ENCODE measurements around the gene ADGRG6. TPM values are rescaled to one million over a fixed set of nuclear protein-coding genes. Genes with fewer than 3 reads are reported as not detected.

ADGRG6 gene
- total and polyA plus RNA-seq, 2 donors (not counting 3 experiments of a cell fraction or from before 2014, with no cell fraction given) = 99.3 to 166 TPM

DNA sequence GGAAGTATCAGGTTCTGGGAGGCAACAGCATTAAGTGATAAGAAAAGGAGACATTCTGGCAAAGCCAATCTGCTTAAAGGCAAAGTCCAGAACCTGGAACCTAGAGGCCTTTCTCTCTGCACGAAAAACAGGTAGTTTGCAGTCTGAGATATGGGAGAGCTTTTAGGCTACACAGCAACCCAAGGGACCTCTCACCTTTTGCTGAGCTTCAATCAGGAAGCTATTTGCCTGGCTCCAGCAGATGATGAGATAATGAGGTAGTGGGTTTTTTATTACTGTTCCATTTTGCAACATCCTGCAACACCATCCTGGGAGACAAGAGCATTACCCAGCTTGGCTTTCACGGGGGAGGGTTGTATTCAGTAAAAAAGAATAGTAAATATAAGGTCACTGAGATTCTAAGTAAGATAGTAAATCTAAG, 143.1 kb downstream of the ADGRG6 start:
- FAIRE-seq (no peak), DNase-seq (ENCODE audit: low read depth, low spot score) (no peak)
- TF ChIP-seq MYC (IDR thresholded peaks at IDR 0.05; ENCODE audit: low read depth, low read length) (no peak), JUN (IDR thresholded peaks at IDR 0.05; ENCODE audit: borderline replicate concordance, insufficient read depth, insufficient read length, low read depth) (no peak), GATA2 (IDR thresholded peaks at IDR 0.05; ENCODE audit: insufficient read depth, insufficient read length, low read depth, low read length) (no peak)
- TF ChIP-seq, protein P1, sequence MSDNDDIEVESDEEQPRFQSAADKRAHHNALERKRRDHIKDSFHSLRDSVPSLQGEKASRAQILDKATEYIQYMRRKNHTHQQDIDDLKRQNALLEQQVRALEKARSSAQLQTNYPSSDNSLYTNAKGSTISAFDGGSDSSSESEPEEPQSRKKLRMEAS (IDR thresholded peaks at IDR 0.05; ENCODE audit: insufficient read depth, insufficient read length) = no peak
- BruUV-seq (replicated peaks) = no TSS peak
- H3K9me3 ChIP-seq (replicated peaks; ENCODE audit: control insufficient read depth, insufficient read depth, low read length) = no peaks in the 10 kb centered on the region
- no peaks in the 10 kb centered on the region for H3K4me1 ChIP-seq (ENCODE audit: control insufficient read depth, extremely low read depth, insufficient read depth, low read length)
- ChIA-PET CTCF (interaction anchor here (1.0 to 1.5 kb wide), 4 partner anchors 8 to 289 kb away, joined by 3 to 4 read pairs (median 3); no protein-coding TSS in a partner anchor), POLR2A (no interaction called here)
- H3K9ac ChIP-seq (replicated peaks; ENCODE audit: extremely low read depth, insufficient read depth, low read length) = no peak overlapping the region
- H3K4me2 ChIP-seq (ENCODE audit: insufficient read depth, low read length) = no peak overlapping the region
- H2AFZ ChIP-seq (ENCODE audit: low read depth, low read length) = no peak overlapping the region
- H4K20me1 ChIP-seq (replicated peaks; ENCODE audit: control insufficient read depth, extremely low read depth, insufficient read depth, low read length) = no peaks in the 10 kb centered on the region
- dilution Hi-C loops (cut with MboI; ENCODE audit: extremely low pct_ligation_motif_present, low sequenced_read_pairs) = no loop called here
- no peaks in the 10 kb centered on the region for H3K9me1 ChIP-seq (replicated peaks; ENCODE audit: control insufficient read depth, extremely low read depth, insufficient read depth, low read length)
- H3K79me2 ChIP-seq (ENCODE audit: control insufficient read depth, insufficient read depth, low read length) = no peaks in the 10 kb centered on the region
- H3K27me3 ChIP-seq (ENCODE audit: control insufficient read depth in 2 of 2, insufficient read depth in 2 of 2, low read length in 2 of 2) = no peaks in the 10 kb centered on the region
- H3K36me3 ChIP-seq (ENCODE audit: control insufficient read depth in 2 of 2, extremely low read depth in 1 of 2, insufficient read depth in 2 of 2, low read length in 2 of 2) = peaks cover 9 to 28% of the 10 kb centered on the region in 2 experiments
- H3K27ac ChIP-seq (ENCODE audit: insufficient read depth, low read depth, low read length) = no peak overlapping the region
- no peak overlapping the region for H3K4me3 ChIP-seq (replicated peaks in 1 of 3; ENCODE audit: insufficient read depth in 1 of 3, low read depth in 1 of 3, low read length in 3 of 3)
- intact Hi-C loops (cut with micrococcal nuclease) = no loop called here

DNA sequence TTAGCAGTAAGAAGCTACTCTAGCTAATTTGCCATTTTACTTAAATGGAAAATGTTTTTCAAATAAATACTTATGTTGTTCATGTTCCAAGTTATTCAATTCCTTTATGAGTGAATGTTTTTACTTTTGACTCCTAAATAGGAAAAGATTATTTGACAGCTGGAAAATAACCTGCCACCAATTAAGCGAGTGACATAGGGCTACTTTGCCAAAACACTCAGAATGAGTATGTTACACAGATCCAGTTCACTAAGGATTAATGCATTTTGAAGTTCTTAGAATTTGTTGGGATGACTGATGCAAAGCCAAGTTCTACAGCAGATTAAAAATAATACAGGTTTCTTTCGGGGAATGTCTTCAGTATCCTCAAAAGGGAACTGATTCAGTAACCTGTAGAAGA, 144.4 kb downstream of the ADGRG6 start:
- TF ChIP-seq GATA2 (IDR thresholded peaks at IDR 0.05; ENCODE audit: insufficient read depth, insufficient read length, low read depth, low read length) (no peak), FOS (IDR thresholded peaks at IDR 0.05; ENCODE audit: borderline replicate concordance, insufficient read depth, low read length) (no peak), MYC (IDR thresholded peaks at IDR 0.05; ENCODE audit: low read depth, low read length) (no peak), JUN (IDR thresholded peaks at IDR 0.05; ENCODE audit: borderline replicate concordance, insufficient read depth, insufficient read length, low read depth) (no peak)
- TF ChIP-seq, protein P1 (IDR thresholded peaks at IDR 0.05; ENCODE audit: insufficient read depth, insufficient read length) = no peak
- peaks cover 0 to 34% of the 10 kb centered on the region in 2 experiments for H3K36me3 ChIP-seq (ENCODE audit: control insufficient read depth in 2 of 2, extremely low read depth in 1 of 2, insufficient read depth in 2 of 2, low read length in 2 of 2)
- no peaks in the 10 kb centered on the region for H3K27me3 ChIP-seq (ENCODE audit: control insufficient read depth in 2 of 2, insufficient read depth in 2 of 2, low read length in 2 of 2)
- H3K27ac ChIP-seq (ENCODE audit: insufficient read depth, low read depth, low read length) = no peak overlapping the region
- no peak overlapping the region for H3K9ac ChIP-seq (replicated peaks; ENCODE audit: extremely low read depth, insufficient read depth, low read length)
- ChIA-PET POLR2A (no interaction called here), CTCF (no interaction called here)
- FAIRE-seq = no peak
- no peaks in the 10 kb centered on the region for H4K20me1 ChIP-seq (replicated peaks; ENCODE audit: control insufficient read depth, extremely low read depth, insufficient read depth, low read length)
- no peak overlapping the region for H3K4me2 ChIP-seq (ENCODE audit: insufficient read depth, low read length)
- no peaks in the 10 kb centered on the region for H3K4me1 ChIP-seq (ENCODE audit: control insufficient read depth, extremely low read depth, insufficient read depth, low read length)
- dilution Hi-C loops (cut with MboI; ENCODE audit: extremely low pct_ligation_motif_present, low sequenced_read_pairs) = no loop called here
- H3K9me3 ChIP-seq (replicated peaks; ENCODE audit: control insufficient read depth, insufficient read depth, low read length) = no peaks in the 10 kb centered on the region
- no peaks in the 10 kb centered on the region for H3K9me1 ChIP-seq (replicated peaks; ENCODE audit: control insufficient read depth, extremely low read depth, insufficient read depth, low read length)
- no TSS peak for BruUV-seq (replicated peaks)
- no peak overlapping the region for H2AFZ ChIP-seq (ENCODE audit: low read depth, low read length)
- H3K79me2 ChIP-seq (ENCODE audit: control insufficient read depth, insufficient read depth, low read length) = no peaks in the 10 kb centered on the region
- H3K4me3 ChIP-seq (replicated peaks in 1 of 3; ENCODE audit: insufficient read depth in 1 of 3, low read depth in 1 of 3, low read length in 3 of 3) = no peak overlapping the region
- intact Hi-C loops (cut with micrococcal nuclease) = no loop called here
- no peak for DNase-seq (ENCODE audit: low read depth, low spot score)

Data from endothelial cell of umbilical vein (primary cell).